RWPE2 (cell line): ENCODE measurements around the gene NCAPD3.

Experiments
- ATAC-seq: fragments of 200-7000 bp; cut with Tn5 transposase; 3 replicates; pipeline ENCODE4 v1.9.1; 2021; ENCODE audit warnings: low read depth
- DNase-seq: peaks from one replicate; pipeline ENCODE4 v3.0.0-alpha.2; 2020; ENCODE audit warnings: low spot score
- H3K27ac ChIP-seq: fragments of 450-650 bp; 2 replicates; pipeline ENCODE4 v1.5.1; 2017; ENCODE audit warnings: mild to moderate bottlenecking; ENCODE audit not compliant: poor library complexity, severe bottlenecking
- H3K27me3 ChIP-seq: fragments of 250-450 bp; sonication (Bioruptor Pico); 2 replicates; pipeline ENCODE4 v1.5.1; 2021; ENCODE audit warnings: mild to moderate bottlenecking, moderate library complexity; ENCODE audit not compliant: insufficient read depth, poor library complexity, severe bottlenecking
- H3K36me3 ChIP-seq: fragments of 250-450 bp; sonication (Bioruptor Pico); 2 replicates; pipeline ENCODE4 v1.5.1; 2020; ENCODE audit warnings: low read depth, mild to moderate bottlenecking, moderate library complexity
- H3K4me1 ChIP-seq: fragments of 250-450 bp; sonication (Bioruptor Pico); 2 replicates; pipeline ENCODE4 v1.5.1; 2021; ENCODE audit warnings: mild to moderate bottlenecking, moderate library complexity; ENCODE audit not compliant: insufficient read depth, poor library complexity, severe bottlenecking
- H3K4me3 ChIP-seq: fragments of 250-450 bp; sonication (Bioruptor Pico); 2 replicates; pipeline ENCODE4 v1.5.1; 2021; ENCODE audit warnings: mild to moderate bottlenecking, moderate library complexity; ENCODE audit not compliant: severe bottlenecking
- H3K9me3 ChIP-seq: fragments of 250-450 bp; sonication (Bioruptor Pico); 2 replicates; pipeline ENCODE4 v1.5.1; 2021; ENCODE audit warnings: mild to moderate bottlenecking, moderate library complexity; ENCODE audit not compliant: severe bottlenecking
- TF ChIP-seq, protein P1 (sequence below): fragments of 450-650 bp; IDR thresholded peaks from one replicate; pipeline ENCODE4 v1.5.1; 2017; ENCODE audit warnings: mild to moderate bottlenecking, moderate library complexity; ENCODE audit not compliant: poor library complexity, severe bottlenecking

The NCAPD3 gene

DNA sequence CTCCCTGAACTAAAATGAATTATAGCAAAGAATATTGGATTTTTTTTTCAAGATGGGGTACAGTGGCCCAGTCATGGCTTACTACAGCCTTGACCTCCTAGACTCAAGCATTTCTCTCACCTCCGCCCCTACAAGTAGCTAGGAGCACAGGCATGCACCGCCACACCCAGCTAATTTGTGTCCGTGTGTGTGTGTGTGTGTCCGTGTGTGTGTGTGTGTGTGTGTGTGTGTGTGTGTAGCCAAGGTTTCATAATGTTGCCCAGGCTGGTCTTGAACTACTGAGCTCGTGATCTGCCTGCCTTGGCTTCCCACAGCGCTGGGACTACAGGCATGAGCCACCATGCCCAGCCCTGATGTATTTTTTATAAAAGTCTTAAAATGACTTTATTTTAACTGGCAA, 16.8 kb upstream of the NCAPD3 start:
- Histone ChIP-seq H3K4me3 (no peak overlapping the region), H3K36me3 (peaks cover 51% of the 10 kb centered on the region), H3K4me1 (no peaks in the 10 kb centered on the region), H3K9me3 (no peaks in the 10 kb centered on the region), H3K27ac (no peak overlapping the region), H3K27me3 (no peaks in the 10 kb centered on the region)
- TF ChIP-seq, protein P1, sequence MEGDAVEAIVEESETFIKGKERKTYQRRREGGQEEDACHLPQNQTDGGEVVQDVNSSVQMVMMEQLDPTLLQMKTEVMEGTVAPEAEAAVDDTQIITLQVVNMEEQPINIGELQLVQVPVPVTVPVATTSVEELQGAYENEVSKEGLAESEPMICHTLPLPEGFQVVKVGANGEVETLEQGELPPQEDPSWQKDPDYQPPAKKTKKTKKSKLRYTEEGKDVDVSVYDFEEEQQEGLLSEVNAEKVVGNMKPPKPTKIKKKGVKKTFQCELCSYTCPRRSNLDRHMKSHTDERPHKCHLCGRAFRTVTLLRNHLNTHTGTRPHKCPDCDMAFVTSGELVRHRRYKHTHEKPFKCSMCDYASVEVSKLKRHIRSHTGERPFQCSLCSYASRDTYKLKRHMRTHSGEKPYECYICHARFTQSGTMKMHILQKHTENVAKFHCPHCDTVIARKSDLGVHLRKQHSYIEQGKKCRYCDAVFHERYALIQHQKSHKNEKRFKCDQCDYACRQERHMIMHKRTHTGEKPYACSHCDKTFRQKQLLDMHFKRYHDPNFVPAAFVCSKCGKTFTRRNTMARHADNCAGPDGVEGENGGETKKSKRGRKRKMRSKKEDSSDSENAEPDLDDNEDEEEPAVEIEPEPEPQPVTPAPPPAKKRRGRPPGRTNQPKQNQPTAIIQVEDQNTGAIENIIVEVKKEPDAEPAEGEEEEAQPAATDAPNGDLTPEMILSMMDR, result no peak
- DNase-seq (no peak), ATAC-seq (no peak)

DNA sequence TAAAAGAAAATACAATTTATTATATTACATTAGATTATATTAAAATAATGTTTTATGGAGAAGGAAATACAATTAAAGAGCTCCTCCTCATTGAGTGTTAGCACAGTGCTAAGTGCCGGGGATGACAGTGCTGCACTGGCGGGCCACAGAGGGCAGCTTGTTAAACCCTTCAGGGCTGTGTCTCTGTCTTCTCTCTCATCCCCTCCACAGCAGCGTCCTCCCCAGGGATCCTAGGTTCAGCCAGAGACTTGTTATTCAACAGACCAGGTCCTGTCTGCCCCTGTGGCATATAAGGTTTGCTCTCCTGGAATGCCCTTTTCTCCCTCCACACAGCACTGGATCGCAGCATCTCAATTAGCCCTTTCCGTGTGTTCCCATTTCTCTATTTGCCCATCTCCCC, 15.2 kb upstream of the NCAPD3 start:
- ATAC-seq (no peak), DNase-seq (no peak)
- no peak overlapping the region for H3K4me3 ChIP-seq
- TF ChIP-seq, protein P1, result no peak
- no peaks in the 10 kb centered on the region for H3K4me1 ChIP-seq
- no peaks in the 10 kb centered on the region for H3K27me3 ChIP-seq
- H3K27ac ChIP-seq, result no peak overlapping the region
- H3K36me3 ChIP-seq, result peaks cover 44% of the 10 kb centered on the region
- no peaks in the 10 kb centered on the region for H3K9me3 ChIP-seq

DNA sequence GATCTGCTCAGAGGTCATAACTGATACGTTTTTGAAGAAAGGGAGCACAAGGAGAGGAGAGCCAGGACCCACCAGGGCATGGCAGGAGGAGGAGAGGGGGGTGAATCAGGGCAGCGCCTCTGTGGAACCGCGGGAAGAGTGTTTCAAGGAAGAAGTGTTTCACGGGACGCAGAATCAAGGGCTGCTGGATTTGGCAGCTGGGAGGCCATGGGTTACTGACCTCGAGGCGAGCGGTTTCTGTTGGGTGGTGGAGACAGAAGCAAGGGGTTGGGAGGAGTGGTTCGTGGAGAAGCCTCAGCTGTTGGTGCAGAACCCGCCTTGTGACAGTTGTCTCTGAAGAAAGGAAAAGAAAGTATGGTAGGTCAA, 13.8 kb upstream of the NCAPD3 start:
- TF ChIP-seq, protein P1, result no peak
- Histone ChIP-seq H3K4me3 (no peak overlapping the region), H3K4me1 (no peaks in the 10 kb centered on the region), H3K36me3 (peaks cover 35% of the 10 kb centered on the region), H3K27ac (no peak overlapping the region), H3K9me3 (no peaks in the 10 kb centered on the region), H3K27me3 (no peaks in the 10 kb centered on the region)
- ATAC-seq (no peak), DNase-seq (no peak)

DNA sequence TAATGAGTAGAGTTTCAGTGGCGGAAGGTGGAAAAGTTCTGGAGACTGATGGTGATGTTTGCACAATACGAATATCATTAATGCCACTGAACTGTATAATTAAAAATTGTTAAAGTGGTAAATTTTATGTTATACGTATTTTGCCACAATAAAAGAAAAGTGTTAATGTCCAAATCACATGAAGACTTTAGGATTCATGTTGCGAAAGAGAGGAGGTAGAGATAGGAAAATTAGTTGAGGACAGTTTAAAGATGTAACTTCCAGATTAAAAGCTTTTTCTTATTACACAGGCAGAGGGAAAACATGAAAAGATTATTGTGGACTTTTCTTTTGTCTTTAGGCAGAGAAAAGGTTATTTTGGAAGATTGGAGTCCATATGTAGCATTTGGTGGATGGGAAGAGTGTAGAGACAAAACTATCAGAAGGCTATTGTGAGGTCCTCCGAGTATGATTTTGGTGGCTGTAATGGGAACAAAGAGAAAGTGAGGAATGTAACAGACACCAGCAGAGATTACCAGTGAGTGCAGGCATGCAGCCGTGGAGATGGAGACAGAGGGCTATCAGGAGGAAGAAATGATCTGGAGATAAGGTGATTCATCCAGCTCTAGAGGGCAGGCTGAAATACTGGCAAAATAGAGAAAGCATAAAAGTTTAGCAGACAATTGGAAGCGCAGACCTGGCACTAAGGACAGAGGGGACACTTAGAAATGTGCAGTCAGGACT, 13.2 kb upstream of the NCAPD3 start:
- no peaks in the 10 kb centered on the region for H3K27me3 ChIP-seq
- no peaks in the 10 kb centered on the region for H3K4me1 ChIP-seq
- TF ChIP-seq, protein P1, result no peak
- H3K27ac ChIP-seq, result no peak overlapping the region
- peaks cover 35% of the 10 kb centered on the region for H3K36me3 ChIP-seq
- ATAC-seq, result no peak
- no peaks in the 10 kb centered on the region for H3K9me3 ChIP-seq
- no peak for DNase-seq
- H3K4me3 ChIP-seq, result no peak overlapping the region

DNA sequence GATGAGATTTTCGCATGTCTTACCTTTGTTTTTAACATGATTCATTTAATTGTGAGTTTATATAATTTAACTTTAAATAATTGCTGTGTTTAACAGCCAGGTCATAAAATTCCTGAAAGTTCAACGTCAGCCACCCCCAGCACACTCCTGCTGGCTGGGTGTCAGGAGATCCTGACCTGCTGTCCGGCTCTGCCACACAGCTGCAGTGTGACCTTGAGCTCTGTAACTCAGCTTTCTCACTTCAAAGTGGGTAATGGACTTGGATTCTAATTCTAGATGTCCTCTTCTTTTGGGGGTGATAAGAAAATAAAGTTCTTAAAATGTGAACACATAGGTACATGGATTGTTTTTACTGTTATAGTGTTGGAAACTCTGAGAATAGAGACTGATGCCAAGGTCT, 11.6 kb upstream of the NCAPD3 start:
- no peak overlapping the region for H3K4me3 ChIP-seq

More for the DNA sequence above, 11.6 kb upstream of the NCAPD3 start:
- Histone ChIP-seq H3K9me3 (no peaks in the 10 kb centered on the region), H3K4me1 (no peaks in the 10 kb centered on the region), H3K27ac (no peak overlapping the region), H3K36me3 (peaks cover 31% of the 10 kb centered on the region), H3K27me3 (no peaks in the 10 kb centered on the region)
- TF ChIP-seq, protein P1, result no peak
- ATAC-seq (no peak), DNase-seq (no peak)
